ENCODE results near the gene GNA15.

- TF ChIP-seq, protein P1, sequence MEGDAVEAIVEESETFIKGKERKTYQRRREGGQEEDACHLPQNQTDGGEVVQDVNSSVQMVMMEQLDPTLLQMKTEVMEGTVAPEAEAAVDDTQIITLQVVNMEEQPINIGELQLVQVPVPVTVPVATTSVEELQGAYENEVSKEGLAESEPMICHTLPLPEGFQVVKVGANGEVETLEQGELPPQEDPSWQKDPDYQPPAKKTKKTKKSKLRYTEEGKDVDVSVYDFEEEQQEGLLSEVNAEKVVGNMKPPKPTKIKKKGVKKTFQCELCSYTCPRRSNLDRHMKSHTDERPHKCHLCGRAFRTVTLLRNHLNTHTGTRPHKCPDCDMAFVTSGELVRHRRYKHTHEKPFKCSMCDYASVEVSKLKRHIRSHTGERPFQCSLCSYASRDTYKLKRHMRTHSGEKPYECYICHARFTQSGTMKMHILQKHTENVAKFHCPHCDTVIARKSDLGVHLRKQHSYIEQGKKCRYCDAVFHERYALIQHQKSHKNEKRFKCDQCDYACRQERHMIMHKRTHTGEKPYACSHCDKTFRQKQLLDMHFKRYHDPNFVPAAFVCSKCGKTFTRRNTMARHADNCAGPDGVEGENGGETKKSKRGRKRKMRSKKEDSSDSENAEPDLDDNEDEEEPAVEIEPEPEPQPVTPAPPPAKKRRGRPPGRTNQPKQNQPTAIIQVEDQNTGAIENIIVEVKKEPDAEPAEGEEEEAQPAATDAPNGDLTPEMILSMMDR (IDR thresholded peaks at IDR 0.05; ENCODE audit: insufficient read depth, low read length, poor library complexity, severe bottlenecking), result no peak
- TF ChIP-seq EZH2phosphoT487 (conservative IDR thresholded peaks at IDR 0.05; ENCODE audit: low read length), result no peak
Observed at GRCh38 chr19:3150739-3151329, 15.0 kb downstream of the GNA15 start.
